GF-D8 (cell line): ENCODE results near the gene CSAG2.
"Not testable (repeated sequence)": the region's sequence is repeated elsewhere in the genome, so short reads cannot be mapped to it uniquely, and the experiment has no call there.

Source experiments
- DNase-seq: peaks from one replicate; lab custom pipeline; 2025; lab: John Stamatoyannopoulos, UW

Gene CSAG2

DNA sequence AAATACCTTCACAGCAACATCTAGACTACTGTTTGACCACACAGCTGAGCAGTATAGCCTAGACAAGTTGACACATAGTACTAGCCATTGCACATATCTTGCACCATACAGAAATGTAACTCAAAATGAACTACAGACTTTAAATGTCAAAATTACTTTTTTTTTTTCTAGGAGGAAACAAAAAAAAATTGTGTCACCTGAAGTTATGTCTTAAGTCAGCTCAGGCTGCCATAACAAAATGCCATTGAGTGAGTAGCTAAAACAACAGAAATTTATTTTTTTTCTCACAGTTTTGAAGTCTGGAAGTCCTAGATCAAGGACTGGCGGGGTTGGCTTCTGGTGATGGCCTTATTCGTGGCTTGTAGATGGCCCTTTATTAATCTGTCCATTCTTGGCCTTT is at the start of gene CSAG2:
CSAG2 (minus strand) TSS at position 101 of the 400 bp plus-strand sequence. CDS start 161 bp downstream, outside the sequence.
- DNase-seq, result not testable (repeated sequence)

DNA sequence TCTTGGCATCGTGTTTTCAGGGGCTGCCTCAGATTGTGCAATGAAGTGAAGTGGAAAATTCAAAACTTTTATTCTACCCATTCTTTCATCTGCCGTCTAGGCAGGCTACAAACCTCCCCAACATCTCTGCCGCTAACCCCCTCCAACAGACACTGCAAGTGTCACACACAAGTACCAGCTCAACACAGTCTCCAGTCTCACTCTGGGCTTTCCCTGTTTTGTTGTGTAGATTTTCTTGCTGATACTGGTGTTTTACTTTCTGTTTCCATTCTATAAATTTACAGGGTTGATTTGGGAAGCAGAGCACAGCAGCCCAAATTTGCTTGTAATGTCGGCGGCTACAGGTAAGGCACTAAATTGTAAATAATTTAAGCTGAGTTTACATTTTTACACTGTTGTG is 45.8 kb upstream of the CSAG2 start:
- DNase-seq, result not testable (repeated sequence)

- DNase-seq, result not testable (repeated sequence)
Observed at GRCh38 chrX:152753686-152754650, 44.9 kb upstream of the CSAG2 start, which contains the start of gene MAGEA2. Gene MAGEA2 (minus strand): TSS chrX:152753842. CDS start chrX:152751363, 2,479 bp downstream.

- no peak for DNase-seq
Observed at GRCh38 chrX:152738560-152738959, 29.5 kb upstream of the CSAG2 start.

- DNase-seq, result not testable (repeated sequence)
Observed at GRCh38 chrX:152736528-152736927, 27.5 kb upstream of the CSAG2 start.

DNA sequence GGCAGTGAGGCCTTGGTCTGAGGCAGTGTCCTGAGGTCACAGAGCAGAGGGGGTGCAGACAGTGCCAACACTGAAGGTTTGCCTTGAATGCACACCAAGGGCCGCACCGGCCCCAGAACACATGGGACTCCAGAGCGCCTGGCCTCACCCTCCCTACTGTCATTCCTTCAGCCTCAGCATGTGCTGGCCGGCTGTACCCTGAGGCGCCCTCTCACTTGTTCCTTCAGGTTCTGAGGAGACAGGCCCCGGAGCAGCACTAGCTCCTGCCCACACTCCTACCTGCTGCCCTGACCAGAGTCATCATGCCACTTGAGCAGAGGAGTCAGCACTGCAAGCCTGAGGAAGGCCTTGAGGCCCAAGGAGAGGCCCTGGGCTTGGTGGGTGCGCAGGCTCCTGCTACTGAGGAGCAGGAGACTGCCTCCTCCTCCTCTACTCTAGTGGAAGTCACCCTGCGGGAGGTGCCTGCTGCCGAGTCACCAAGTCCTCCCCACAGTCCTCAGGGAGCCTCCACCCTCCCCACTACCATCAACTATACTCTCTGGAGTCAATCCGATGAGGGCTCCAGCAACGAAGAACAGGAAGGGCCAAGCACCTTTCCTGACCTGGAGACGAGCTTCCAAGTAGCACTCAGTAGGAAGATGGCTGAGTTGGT is 26.9 kb upstream of the CSAG2 start:
- DNase-seq, result no peak

DNA sequence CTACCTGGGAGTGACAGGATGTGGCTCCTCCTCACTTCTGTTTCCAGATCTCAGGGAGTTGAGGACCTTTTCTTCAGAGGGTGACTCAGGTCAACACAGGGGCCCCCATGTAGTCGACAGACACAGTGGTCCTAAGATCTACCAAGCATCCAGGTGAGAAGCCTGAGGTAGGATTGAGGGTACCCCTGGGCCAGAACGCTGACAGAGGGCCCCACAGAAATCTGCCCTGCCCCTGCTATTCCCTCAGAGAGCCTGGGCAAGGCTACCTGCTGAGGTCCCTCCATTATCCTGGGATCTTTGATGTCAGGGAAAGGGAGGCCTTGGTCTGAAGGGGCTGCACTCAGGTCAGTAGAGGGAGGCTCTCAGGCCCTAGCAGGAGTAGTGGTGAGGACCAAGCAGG is 26.0 kb upstream of the CSAG2 start:
- DNase-seq, result no peak

GRCh38 chrX:152734143-152734858 is 25.2 kb upstream of the CSAG2 start:
- DNase-seq, result not testable (repeated sequence)

GRCh38 chrX:152733261-152733975 is 24.3 kb upstream of the CSAG2 start, which contains the start of the genes CSAG1 and MAGEA12:
Gene CSAG1 (minus strand): TSS chrX:152733721. CDS start chrX:152732460, 1,261 bp downstream.
Gene MAGEA12 (plus strand): TSS chrX:152733757. CDS start chrX:152736162, 2,405 bp downstream.
- no peak for DNase-seq

- no peak for DNase-seq
Observed at GRCh38 chrX:152725409-152725808, 16.3 kb upstream of the CSAG2 start.

- not testable (repeated sequence) for DNase-seq
Observed at GRCh38 chrX:152713815-152714787, 5.0 kb upstream of the CSAG2 start, which contains the start of gene MAGEA2B. Gene MAGEA2B (plus strand): TSS chrX:152714628. CDS start chrX:152717107, 2,479 bp downstream.

- not testable (repeated sequence) for DNase-seq
Observed at GRCh38 chrX:152713195-152713594, 4.1 kb upstream of the CSAG2 start.

- DNase-seq, result not testable (repeated sequence)
Observed at GRCh38 chrX:152706500-152706899, 2.6 kb downstream of the CSAG2 start.

GRCh38 chrX:152700390-152700789 is 8.7 kb downstream of the CSAG2 start:
- not testable (repeated sequence) for DNase-seq

- not testable (repeated sequence) for DNase-seq
Observed at GRCh38 chrX:152697952-152698931, 10.8 kb downstream of the CSAG2 start, which contains the start of gene MAGEA3. Gene MAGEA3 (plus strand): TSS chrX:152698794. CDS start chrX:152700833, 2,039 bp downstream.

DNA sequence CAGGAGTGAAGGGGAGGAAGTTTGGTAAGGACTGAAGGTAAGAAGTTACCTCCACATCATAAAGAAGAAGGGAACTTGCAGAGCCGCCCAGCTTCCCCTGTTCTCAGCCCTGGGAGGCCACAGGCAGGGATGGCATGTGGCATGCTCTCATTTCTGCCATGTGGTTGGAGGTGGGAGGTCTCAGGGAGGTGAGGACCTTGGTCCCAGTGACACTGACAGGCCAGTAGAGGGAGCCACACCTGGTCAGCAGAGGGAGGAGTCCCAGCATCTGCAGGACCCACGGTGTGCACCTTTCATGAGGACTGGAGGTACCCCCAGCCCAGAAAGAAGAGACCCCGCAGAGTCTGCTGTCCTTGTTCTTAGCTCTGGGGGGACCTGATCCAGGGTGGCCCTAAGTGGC is 28.1 kb downstream of the CSAG2 start:
- not testable (repeated sequence) for DNase-seq

GRCh38 chrX:152674652-152675051 is 34.4 kb downstream of the CSAG2 start:
- not testable (repeated sequence) for DNase-seq

- no peak for DNase-seq
Observed at GRCh38 chrX:152674135-152674534, 34.9 kb downstream of the CSAG2 start.
